DND-41 (cell line): Measurements from ENCODE around the gene LEAP2.

Source experiments
- ATAC-seq: fragments of 200-7000 bp; cut with Tn5 transposase; 3 replicates; pipeline ENCODE4 v1.9.1; 2021; ENCODE audit warnings: low read depth; ENCODE audit not compliant: insufficient read depth
- DNase-seq: peaks from one replicate; pipeline ENCODE4 v3.0.0-alpha.2; 2020
- H2AFZ ChIP-seq: 2 replicates; pipeline ENCODE4 v1.6.0; 2012; ENCODE audit warnings: low read depth, low read length
- H3K27ac ChIP-seq: 2 replicates; pipeline ENCODE4 v1.5.1; 2012; ENCODE audit warnings: low read length, inconsistent platforms
- H3K27me3 ChIP-seq: fragments of 200-600 bp; sonication (generic); 2 replicates; pipeline ENCODE4 v1.6.0; 2012; ENCODE audit warnings: low read length, mild to moderate bottlenecking, inconsistent platforms; ENCODE audit not compliant: insufficient read depth, poor library complexity
- H3K36me3 ChIP-seq: 2 replicates; pipeline ENCODE4 v1.5.1; 2012; ENCODE audit warnings: low read length, inconsistent platforms; ENCODE audit not compliant: insufficient read depth
- H3K4me1 ChIP-seq: 2 replicates; pipeline ENCODE4 v1.5.1; 2012; ENCODE audit warnings: mild to moderate bottlenecking, low read length; ENCODE audit not compliant: insufficient read depth
- H3K4me2 ChIP-seq: 2 replicates; pipeline ENCODE4 v1.6.0; 2012; ENCODE audit warnings: mild to moderate bottlenecking, moderate library complexity, low read length, inconsistent platforms; ENCODE audit not compliant: insufficient read depth
- H3K4me3 ChIP-seq, 2 experiments: fragments of 200-600 bp in 1 of 2; shearing (Covaris generic) in 1 of 2; 2 replicates each; pipeline ENCODE4 v1.5.1; 2012 to 2016; ENCODE audit warnings: inconsistent platforms in 2 of 2, low read length in 2 of 2, mild to moderate bottlenecking in 2 of 2, low read depth in 1 of 2, moderate library complexity in 1 of 2
- H3K79me2 ChIP-seq: 2 replicates; pipeline ENCODE4 v1.6.0; 2012; ENCODE audit warnings: low read length, inconsistent platforms; ENCODE audit not compliant: insufficient read depth
- H3K9ac ChIP-seq: 2 replicates; pipeline ENCODE4 v1.6.0; 2012; ENCODE audit warnings: low read depth, mild to moderate bottlenecking, inconsistent platforms, low read length, moderate library complexity
- H3K9me3 ChIP-seq: 2 replicates; pipeline ENCODE4 v1.5.1; 2012; ENCODE audit warnings: low read length, moderate library complexity, mild to moderate bottlenecking, inconsistent platforms; ENCODE audit not compliant: insufficient read depth, severe bottlenecking
- H4K20me1 ChIP-seq: 2 replicates; pipeline ENCODE4 v1.6.0; 2012; ENCODE audit warnings: low read length; ENCODE audit not compliant: insufficient read depth
- CTCF ChIP-seq: IDR thresholded peaks from 2 replicates; pipeline ENCODE4 v1.5.1; 2012; ENCODE audit warnings: borderline replicate concordance, low read length, moderate library complexity, mild to moderate bottlenecking; ENCODE audit not compliant: poor library complexity, severe bottlenecking; ENCODE audit errors: extremely low read depth
- EZH2 ChIP-seq: IDR thresholded peaks from 3 replicates; pipeline ENCODE4 v1.6.1; 2012; ENCODE audit warnings: borderline replicate concordance, low read depth, mild to moderate bottlenecking, moderate library complexity, low read length, inconsistent platforms; ENCODE audit not compliant: severe bottlenecking

The LEAP2 gene

GRCh38 chr5:132868754-132869153, 4.7 kb upstream of the LEAP2 start:
- DNase-seq (no peak), ATAC-seq (no peak)
- Histone ChIP-seq H3K27ac (no peak overlapping the region), H4K20me1 (peaks cover 14% of the 10 kb centered on the region), H3K4me3 (no peak overlapping the region), H3K4me2 (no peak overlapping the region), H3K4me1 (peaks cover 24% of the 10 kb centered on the region), H2AFZ (no peak overlapping the region), H3K27me3 (no peaks in the 10 kb centered on the region), H3K9me3 (no peaks in the 10 kb centered on the region), H3K79me2 (peaks cover 23% of the 10 kb centered on the region), H3K36me3 (peaks cover 54% of the 10 kb centered on the region), H3K9ac (no peak overlapping the region)
- TF ChIP-seq CTCF, result no peak
- no peak for TF ChIP-seq EZH2

DNA sequence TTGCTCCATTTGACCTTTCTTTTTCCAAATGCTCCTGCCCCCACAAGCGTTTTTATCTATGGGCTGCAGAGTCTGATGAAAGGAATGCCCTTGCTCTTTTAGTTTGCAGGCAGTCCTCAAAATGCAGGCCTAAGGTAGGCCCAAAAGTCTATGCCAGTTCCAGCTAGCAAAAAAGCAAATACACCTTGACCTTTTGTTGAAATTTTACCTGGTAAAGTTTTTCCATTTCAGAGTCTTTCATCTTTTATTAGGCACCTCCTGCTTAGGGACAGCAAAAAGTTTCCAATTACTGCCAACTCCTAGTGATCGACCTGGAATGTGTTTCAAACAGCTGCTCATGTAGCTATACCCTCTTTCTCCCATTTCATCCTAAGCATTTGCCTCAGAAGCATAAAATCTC, 2.7 kb upstream of the LEAP2 start:
- H3K36me3 ChIP-seq, result peaks cover 59% of the 10 kb centered on the region
- no peaks in the 10 kb centered on the region for H3K9me3 ChIP-seq

GRCh38 chr5:132871459-132872284, 1.8 kb upstream of the LEAP2 start:
- TF ChIP-seq EZH2 (no peak), CTCF (no peak)
- peaks cover 66% of the 10 kb centered on the region for H3K36me3 ChIP-seq
- no peaks in the 10 kb centered on the region for H3K9me3 ChIP-seq
- peaks cover 15% of the 10 kb centered on the region for H3K4me1 ChIP-seq
- no peak overlapping the region for H3K4me2 ChIP-seq
- H3K4me3 ChIP-seq, result no peak overlapping the region
- no peaks in the 10 kb centered on the region for H3K27me3 ChIP-seq
- H4K20me1 ChIP-seq, result peaks cover 13% of the 10 kb centered on the region
- H3K27ac ChIP-seq, result no peak overlapping the region
- H3K9ac ChIP-seq, result no peak overlapping the region
- no peak overlapping the region for H2AFZ ChIP-seq
- DNase-seq (no peak), ATAC-seq (no peak)
- H3K79me2 ChIP-seq, result peaks cover 15% of the 10 kb centered on the region

More for the DNA sequence above, 2.7 kb upstream of the LEAP2 start:
- H2AFZ ChIP-seq, result no peak overlapping the region
- no peak for DNase-seq
- no peak for ATAC-seq
- no peaks in the 10 kb centered on the region for H3K27me3 ChIP-seq
- H3K27ac ChIP-seq, result no peak overlapping the region
- peaks cover 23% of the 10 kb centered on the region for H3K79me2 ChIP-seq
- H4K20me1 ChIP-seq, result peaks cover 14% of the 10 kb centered on the region
- TF ChIP-seq CTCF, result no peak
- no peak for TF ChIP-seq EZH2
- no peak overlapping the region for H3K9ac ChIP-seq
- H3K4me3 ChIP-seq, result no peak overlapping the region
- no peak overlapping the region for H3K4me2 ChIP-seq
- peaks cover 18% of the 10 kb centered on the region for H3K4me1 ChIP-seq

- Histone ChIP-seq H3K9ac (no peak overlapping the region), H3K27me3 (no peaks in the 10 kb centered on the region), H3K36me3 (peaks cover 66% of the 10 kb centered on the region), H3K79me2 (peaks cover 5% of the 10 kb centered on the region), H3K4me2 (no peak overlapping the region), H3K4me1 (peaks cover 7% of the 10 kb centered on the region), H3K4me3 (no peak overlapping the region), H2AFZ (no peak overlapping the region), H3K9me3 (no peaks in the 10 kb centered on the region), H3K27ac (no peak overlapping the region), H4K20me1 (peaks cover 4% of the 10 kb centered on the region; the same call in 1 of the 2 replicates)
- no peak for DNase-seq
- ATAC-seq, result no peak
- no peak for TF ChIP-seq EZH2
- no peak for TF ChIP-seq CTCF
Measured at GRCh38 chr5:132872788-132873118, 715 bp upstream of the LEAP2 start.
